IPS-15b (cell line): ENCODE results near the gene VDAC1.
"Not testable (repeated sequence)": the region's sequence is repeated elsewhere in the genome, so short reads cannot be mapped to it uniquely, and the experiment has no call there.

Experiments used
- H3K27me3 ChIP-seq: one replicate; pipeline ENCODE4 v1.6.1; 2013; ENCODE audit warnings: low read length; ENCODE audit not compliant: control insufficient read depth, insufficient read depth
- H3K36me3 ChIP-seq: one replicate; pipeline ENCODE4 v1.6.1; 2013; ENCODE audit warnings: low read length; ENCODE audit not compliant: control insufficient read depth, insufficient read depth
- H3K4me1 ChIP-seq: one replicate; pipeline ENCODE4 v1.6.1; 2013; ENCODE audit warnings: mild to moderate bottlenecking, low read length; ENCODE audit not compliant: control insufficient read depth, insufficient read depth
- H3K4me3 ChIP-seq: one replicate; pipeline ENCODE4 v1.5.1; 2013; ENCODE audit warnings: low read depth, low read length
- H3K9ac ChIP-seq: one replicate; pipeline ENCODE4 v1.6.1; 2013; ENCODE audit warnings: low read depth, mild to moderate bottlenecking, low read length
- H3K9me3 ChIP-seq: one replicate; pipeline ENCODE4 v1.6.1; 2013; ENCODE audit warnings: mild to moderate bottlenecking, low read length; ENCODE audit not compliant: control insufficient read depth, insufficient read depth

VDAC1 gene

DNA sequence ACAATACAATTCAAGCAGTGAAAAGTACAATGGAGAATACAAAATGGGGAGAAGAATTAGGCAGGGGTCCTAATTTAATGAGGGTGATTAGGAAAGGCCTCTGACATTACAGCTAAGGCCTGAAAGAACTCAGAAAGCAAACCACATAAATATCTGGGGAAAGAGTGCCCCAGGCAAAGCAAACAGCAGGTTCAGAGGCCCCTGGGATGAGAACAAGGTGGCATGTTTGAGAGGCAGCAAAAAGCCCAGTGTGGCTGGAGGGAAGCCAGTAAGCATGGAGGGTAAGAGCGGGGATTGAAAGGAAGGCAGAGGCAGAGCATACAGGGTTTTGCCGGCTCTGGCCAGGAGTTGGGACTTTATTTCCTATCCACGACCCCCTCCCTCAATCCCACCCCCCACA is 33.4 kb upstream of the VDAC1 start:
- H3K9me3 ChIP-seq: no peaks in the 10 kb centered on the region
- no peaks in the 10 kb centered on the region for H3K36me3 ChIP-seq
- H3K9ac ChIP-seq: no peak overlapping the region
- H3K4me3 ChIP-seq: no peak overlapping the region
- no peaks in the 10 kb centered on the region for H3K4me1 ChIP-seq
- no peaks in the 10 kb centered on the region for H3K27me3 ChIP-seq

DNA sequence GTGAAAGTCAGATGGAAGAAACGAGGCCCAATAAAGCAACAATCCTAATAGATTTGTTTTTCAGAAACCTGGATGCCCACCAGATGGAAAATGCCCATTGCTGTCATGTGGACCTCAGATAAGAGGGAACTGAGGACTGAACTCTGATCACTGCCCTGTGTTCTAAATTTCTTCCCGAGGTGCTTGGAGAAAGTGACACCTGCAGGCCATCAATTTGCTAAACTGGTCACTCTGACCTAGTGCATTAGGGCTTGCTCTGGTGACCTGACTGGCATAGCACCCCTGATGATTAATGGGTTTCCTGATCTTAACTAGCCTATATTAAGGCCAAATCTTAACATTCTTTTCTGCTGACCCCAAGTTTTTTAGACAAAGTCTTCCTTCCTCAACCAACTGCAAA is 32.4 kb upstream of the VDAC1 start:
- Histone ChIP-seq H3K36me3 (no peaks in the 10 kb centered on the region), H3K4me1 (no peaks in the 10 kb centered on the region), H3K4me3 (no peak overlapping the region), H3K9me3 (no peaks in the 10 kb centered on the region), H3K9ac (no peak overlapping the region), H3K27me3 (no peaks in the 10 kb centered on the region)

DNA sequence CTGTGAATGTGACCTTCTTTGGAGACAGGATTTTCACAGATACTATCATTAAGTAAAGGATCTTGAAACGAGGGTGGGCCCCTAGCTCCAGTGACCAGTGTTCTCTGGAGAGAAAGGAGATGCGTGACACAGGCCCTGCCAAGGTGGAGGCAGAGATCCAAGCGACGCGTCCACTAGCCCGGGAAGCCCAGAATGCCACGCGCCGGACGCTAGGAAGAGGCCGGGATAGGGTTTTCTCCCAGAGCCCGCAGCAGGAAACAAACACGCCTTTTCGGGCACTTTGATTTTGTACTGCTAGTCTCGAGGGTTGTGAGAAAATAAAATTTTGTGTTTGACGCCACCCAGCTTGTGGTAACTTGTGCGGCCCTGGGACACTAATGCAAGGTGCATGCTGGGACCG is 29.6 kb upstream of the VDAC1 start:
- H3K9ac ChIP-seq: no peak overlapping the region
- H3K4me3 ChIP-seq: no peak overlapping the region
- H3K4me1 ChIP-seq: no peaks in the 10 kb centered on the region
- no peaks in the 10 kb centered on the region for H3K27me3 ChIP-seq
- H3K36me3 ChIP-seq: no peaks in the 10 kb centered on the region
- H3K9me3 ChIP-seq: no peaks in the 10 kb centered on the region

DNA sequence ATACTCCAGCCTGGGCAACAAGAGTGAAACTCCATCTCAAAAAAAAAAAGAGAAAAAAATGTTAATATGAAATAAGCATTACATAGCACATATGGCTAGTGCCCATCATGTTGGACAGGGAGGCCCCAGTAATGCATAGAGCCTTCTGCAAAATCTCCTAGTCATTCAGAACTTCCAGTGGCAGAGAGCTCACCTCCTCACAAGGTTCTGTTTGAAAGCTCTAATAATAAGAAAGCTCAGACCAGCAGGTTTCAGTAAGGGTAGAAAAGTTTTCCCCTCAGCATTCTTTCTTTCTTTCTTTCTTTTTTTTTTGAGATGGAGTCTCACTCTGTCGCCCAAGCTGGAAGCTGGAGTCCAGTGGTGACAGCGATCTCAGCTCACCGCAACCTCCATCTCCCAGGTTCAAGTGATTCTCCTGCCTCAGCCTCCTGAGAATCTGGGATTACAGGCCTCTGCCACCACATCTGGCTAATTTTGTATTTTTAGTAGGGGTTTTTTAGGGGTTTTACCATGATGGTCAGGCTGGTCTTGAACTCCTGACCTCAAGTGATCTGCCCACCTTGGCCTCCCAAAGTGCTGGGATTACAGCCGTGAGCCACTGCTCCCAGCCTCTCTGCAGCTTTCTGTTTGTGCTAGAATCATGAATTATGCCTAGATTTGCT is 25.7 kb upstream of the VDAC1 start:
- not testable (repeated sequence) for H3K4me1 ChIP-seq

GRCh38 chr5:134029156-134029555 is 24.4 kb upstream of the VDAC1 start:
- Histone ChIP-seq H3K36me3 (no peaks in the 10 kb centered on the region), H3K4me1 (no peaks in the 10 kb centered on the region), H3K9ac (no peak overlapping the region), H3K27me3 (no peaks in the 10 kb centered on the region), H3K4me3 (no peak overlapping the region), H3K9me3 (no peaks in the 10 kb centered on the region)

More for the DNA sequence above, 25.7 kb upstream of the VDAC1 start:
- not testable (repeated sequence) for H3K9me3 ChIP-seq, H3K4me3 ChIP-seq, H3K27me3 ChIP-seq, H3K36me3 ChIP-seq, H3K9ac ChIP-seq

GRCh38 chr5:134028496-134028895 is 23.7 kb upstream of the VDAC1 start:
- Histone ChIP-seq H3K9me3 (no peaks in the 10 kb centered on the region), H3K4me1 (no peaks in the 10 kb centered on the region), H3K27me3 (no peaks in the 10 kb centered on the region), H3K4me3 (no peak overlapping the region), H3K36me3 (no peaks in the 10 kb centered on the region), H3K9ac (no peak overlapping the region)

- Histone ChIP-seq H3K27me3 (no peaks in the 10 kb centered on the region), H3K4me3 (no peak overlapping the region), H3K36me3 (no peaks in the 10 kb centered on the region), H3K4me1 (no peaks in the 10 kb centered on the region), H3K9ac (no peak overlapping the region), H3K9me3 (no peaks in the 10 kb centered on the region)
Observed at GRCh38 chr5:134027288-134027615, 22.5 kb upstream of the VDAC1 start.

GRCh38 chr5:134026521-134027287 is 21.9 kb upstream of the VDAC1 start:
- no peak overlapping the region for H3K9ac ChIP-seq
- no peaks in the 10 kb centered on the region for H3K9me3 ChIP-seq
- H3K27me3 ChIP-seq: no peaks in the 10 kb centered on the region
- H3K4me3 ChIP-seq: no peak overlapping the region
- H3K36me3 ChIP-seq: no peaks in the 10 kb centered on the region
- H3K4me1 ChIP-seq: no peaks in the 10 kb centered on the region

DNA sequence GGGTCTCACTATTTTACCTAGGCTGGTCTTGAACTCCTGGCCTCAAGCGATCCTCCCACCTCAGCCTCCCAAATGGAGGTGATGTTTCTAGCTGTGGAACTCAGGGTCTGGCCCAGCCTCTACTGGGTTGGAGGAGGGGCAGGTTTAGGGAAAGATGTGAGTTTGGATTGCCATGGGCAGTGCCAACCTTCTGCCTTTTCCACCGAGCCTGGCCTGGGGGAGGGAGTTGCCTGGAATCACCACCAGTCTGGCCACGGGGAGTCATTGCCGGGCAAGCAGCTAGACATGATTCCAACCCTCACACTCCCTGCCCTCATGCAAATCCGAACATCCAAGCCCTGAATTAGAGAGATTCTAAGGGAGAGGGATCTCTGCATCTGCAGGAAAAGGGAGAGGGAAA is 21.0 kb upstream of the VDAC1 start:
- no peaks in the 10 kb centered on the region for H3K4me1 ChIP-seq
- no peaks in the 10 kb centered on the region for H3K36me3 ChIP-seq
- no peak overlapping the region for H3K9ac ChIP-seq
- no peaks in the 10 kb centered on the region for H3K9me3 ChIP-seq
- no peak overlapping the region for H3K4me3 ChIP-seq
- H3K27me3 ChIP-seq: no peaks in the 10 kb centered on the region

DNA sequence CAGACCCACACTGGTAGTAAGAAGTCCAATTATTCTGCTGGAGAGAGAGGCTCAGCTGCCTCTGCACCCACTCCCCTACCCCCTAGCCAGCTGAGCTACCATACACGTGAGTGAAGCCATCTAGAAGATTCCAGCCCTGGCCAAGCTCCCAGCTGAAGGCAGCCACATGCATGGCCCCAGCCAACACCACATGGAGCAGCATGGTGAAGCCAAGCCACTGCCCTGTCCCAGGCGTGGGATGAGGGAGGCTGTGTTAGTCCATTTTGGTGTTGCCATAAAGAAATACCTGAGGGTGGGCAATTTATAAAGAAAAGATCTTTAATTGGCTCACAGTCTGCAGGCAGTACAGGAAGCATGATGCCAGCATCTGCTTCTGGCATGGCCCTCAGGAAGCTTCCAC is 20.0 kb upstream of the VDAC1 start:
- H3K9me3 ChIP-seq: no peaks in the 10 kb centered on the region

DNA sequence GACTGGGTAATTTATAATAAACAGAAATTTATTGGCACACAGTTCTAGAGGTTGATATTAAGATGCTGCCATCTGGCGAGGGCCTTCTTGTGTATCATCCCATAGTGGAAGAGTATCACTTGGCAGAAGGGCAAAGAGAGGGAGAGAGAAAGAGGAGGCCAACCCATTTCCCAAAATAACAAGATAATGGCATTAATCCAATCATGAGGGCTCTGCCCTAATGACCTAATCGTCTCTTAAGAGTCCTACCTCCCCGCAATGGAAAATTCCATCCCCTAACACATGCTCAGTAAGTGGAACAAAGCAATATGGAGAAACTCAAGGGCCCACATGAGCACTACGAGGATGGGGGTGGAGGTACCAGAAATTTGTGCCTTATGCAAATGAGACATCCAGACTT is 17.6 kb upstream of the VDAC1 start:
- Histone ChIP-seq H3K4me1 (peaks cover 2% of the 10 kb centered on the region), H3K36me3 (no peaks in the 10 kb centered on the region), H3K27me3 (no peaks in the 10 kb centered on the region)

More for the DNA sequence above, 20.0 kb upstream of the VDAC1 start:
- Histone ChIP-seq H3K4me3 (no peak overlapping the region), H3K9ac (no peak overlapping the region), H3K27me3 (no peaks in the 10 kb centered on the region), H3K4me1 (peaks cover 2% of the 10 kb centered on the region), H3K36me3 (no peaks in the 10 kb centered on the region)

GRCh38 chr5:134020188-134020587 is 15.4 kb upstream of the VDAC1 start:
- no peaks in the 10 kb centered on the region for H3K9me3 ChIP-seq
- H3K27me3 ChIP-seq: no peaks in the 10 kb centered on the region
- H3K9ac ChIP-seq: no peak overlapping the region
- H3K4me3 ChIP-seq: no peak overlapping the region
- no peaks in the 10 kb centered on the region for H3K36me3 ChIP-seq
- H3K4me1 ChIP-seq: peaks cover 2% of the 10 kb centered on the region

More for the DNA sequence above, 17.6 kb upstream of the VDAC1 start:
- no peak overlapping the region for H3K4me3 ChIP-seq
- H3K9me3 ChIP-seq: no peaks in the 10 kb centered on the region
- H3K9ac ChIP-seq: no peak overlapping the region
